HUES48 (cell line): ENCODE results near the gene RHOC.

ENCODE experiments used
- H3K27ac ChIP-seq: one replicate; pipeline ENCODE4 v1.7.0; 2013; ENCODE audit warnings: low read depth, low read length, inconsistent platforms
- H3K27me3 ChIP-seq: 2 replicates; pipeline ENCODE4 v1.6.1; 2013; ENCODE audit warnings: mild to moderate bottlenecking, low read length; ENCODE audit not compliant: control insufficient read depth, insufficient read depth
- H3K36me3 ChIP-seq: 2 replicates; pipeline ENCODE4 v1.6.1; 2013; ENCODE audit warnings: low read length; ENCODE audit not compliant: control insufficient read depth, insufficient read depth
- H3K4me1 ChIP-seq: 2 replicates; pipeline ENCODE4 v1.6.1; 2013; ENCODE audit warnings: mild to moderate bottlenecking, low read length; ENCODE audit not compliant: control insufficient read depth, insufficient read depth
- H3K4me3 ChIP-seq: 2 replicates; pipeline ENCODE4 v1.5.1; 2013; ENCODE audit warnings: mild to moderate bottlenecking, low read depth, low read length
- H3K9ac ChIP-seq: 2 replicates; pipeline ENCODE4 v1.6.1; 2013; ENCODE audit warnings: mild to moderate bottlenecking, low read depth, low read length, moderate library complexity
- H3K9me3 ChIP-seq: 2 replicates; pipeline ENCODE4 v1.6.1; 2013; ENCODE audit warnings: low read length; ENCODE audit not compliant: control insufficient read depth, insufficient read depth

RHOC gene

GRCh38 chr1:112700290-112701226, 6.4 kb downstream of the RHOC start:
- peaks cover 40% of the 10 kb centered on the region for H3K4me1 ChIP-seq
- peak overlapping the region; percentile 87 for H3K27ac ChIP-seq
- peaks cover 32% of the 10 kb centered on the region for H3K36me3 ChIP-seq
- no peak overlapping the region for H3K4me3 ChIP-seq
- no peak overlapping the region for H3K9ac ChIP-seq
- H3K9me3 ChIP-seq, result no peaks in the 10 kb centered on the region
- peaks cover 49% of the 10 kb centered on the region for H3K27me3 ChIP-seq

DNA sequence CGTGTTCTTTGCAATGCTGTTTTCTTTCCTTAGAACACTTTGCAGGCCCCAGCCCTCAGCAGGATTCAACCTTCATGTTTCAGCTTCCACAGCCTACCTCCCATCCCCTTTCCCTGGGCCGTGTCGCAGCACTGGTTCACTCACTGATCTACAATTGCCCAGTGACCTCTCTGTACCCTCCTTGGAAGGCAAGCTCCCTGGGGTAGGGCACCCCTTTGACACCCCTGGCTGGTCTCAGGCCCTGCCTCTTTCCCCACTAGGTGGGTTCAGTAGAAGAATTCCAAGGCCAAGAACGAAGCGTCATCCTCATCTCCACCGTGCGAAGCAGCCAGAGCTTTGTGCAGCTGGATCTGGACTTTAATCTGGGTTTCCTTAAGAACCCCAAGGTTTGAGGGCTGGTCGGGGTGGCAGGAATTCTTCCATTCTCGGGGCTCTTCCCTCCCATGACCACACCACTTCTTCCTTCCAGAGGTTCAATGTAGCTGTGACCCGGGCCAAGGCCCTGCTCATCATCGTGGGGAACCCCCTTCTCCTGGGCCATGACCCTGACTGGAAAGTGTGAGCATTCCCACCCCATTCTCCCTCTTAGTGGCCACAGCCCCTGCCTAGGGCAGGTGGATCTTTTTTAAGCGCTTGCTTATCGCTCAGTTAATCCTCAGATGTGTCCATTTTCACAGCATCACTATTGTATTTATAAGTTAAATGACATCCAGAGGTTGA, 7.3 kb downstream of the RHOC start:
- no peaks in the 10 kb centered on the region for H3K9me3 ChIP-seq
- peaks cover 41% of the 10 kb centered on the region for H3K36me3 ChIP-seq
- H3K27me3 ChIP-seq, result peaks cover 46% of the 10 kb centered on the region
- H3K4me3 ChIP-seq, result no peak overlapping the region
- H3K9ac ChIP-seq, result no peak overlapping the region
- peaks cover 33% of the 10 kb centered on the region for H3K4me1 ChIP-seq
- peak overlapping the region; percentile 87 for H3K27ac ChIP-seq

DNA sequence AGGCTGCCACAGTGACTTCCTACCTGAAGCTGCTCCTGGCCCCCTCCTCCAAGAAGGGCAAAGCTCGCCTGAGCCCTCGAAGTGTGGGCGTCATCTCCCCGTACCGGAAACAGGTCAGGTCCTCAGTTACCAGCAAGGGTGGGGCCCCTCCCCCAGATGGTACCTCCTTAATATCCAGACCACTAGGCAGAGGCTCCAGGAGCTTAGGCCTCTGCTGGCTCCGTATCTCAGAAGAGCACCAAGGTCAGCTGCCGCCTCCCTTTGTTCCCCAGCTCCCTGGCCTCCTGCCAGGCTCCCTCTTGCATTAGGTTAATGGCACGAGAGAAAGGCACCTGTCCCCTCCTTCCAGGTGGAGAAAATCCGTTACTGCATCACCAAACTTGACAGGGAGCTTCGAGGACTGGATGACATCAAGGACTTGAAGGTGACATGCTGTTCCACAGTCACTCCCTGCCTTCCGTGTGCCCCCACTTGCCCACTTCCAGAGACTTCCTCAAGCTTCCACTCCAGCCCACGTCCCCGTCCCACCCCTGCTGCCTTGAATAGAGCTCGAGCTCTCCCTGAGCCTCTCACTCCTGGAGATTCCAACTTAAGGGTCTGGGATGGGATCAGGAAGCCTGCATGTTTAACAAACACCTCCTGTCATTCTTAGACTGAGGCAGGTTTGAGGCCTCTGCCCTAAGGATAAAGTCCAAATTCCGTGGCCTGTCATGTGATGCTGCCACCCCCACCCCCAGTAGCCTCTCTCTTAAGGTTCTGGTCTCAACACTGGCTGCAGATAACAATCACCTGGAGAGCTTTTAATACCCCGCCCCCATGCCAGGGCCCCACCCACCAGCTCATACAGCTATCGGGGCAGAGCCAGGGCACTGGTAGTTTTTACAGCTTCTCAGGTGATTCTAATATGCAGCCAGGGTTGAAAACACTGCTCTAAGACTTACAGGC, 8.3 kb downstream of the RHOC start:
- H3K27ac ChIP-seq, result peak overlapping the region; percentile 87
- peaks cover 29% of the 10 kb centered on the region for H3K4me1 ChIP-seq
- H3K36me3 ChIP-seq, result peaks cover 51% of the 10 kb centered on the region
- no peak overlapping the region for H3K9ac ChIP-seq
- H3K4me3 ChIP-seq, result no peak overlapping the region
- no peaks in the 10 kb centered on the region for H3K9me3 ChIP-seq
- peaks cover 37% of the 10 kb centered on the region for H3K27me3 ChIP-seq

GRCh38 chr1:112697781-112698201, 9.1 kb downstream of the RHOC start:
- no peak overlapping the region for H3K9ac ChIP-seq
- H3K27ac ChIP-seq, result no peak overlapping the region
- H3K4me1 ChIP-seq, result peaks cover 29% of the 10 kb centered on the region
- H3K4me3 ChIP-seq, result no peak overlapping the region
- no peaks in the 10 kb centered on the region for H3K9me3 ChIP-seq
- peaks cover 30% of the 10 kb centered on the region for H3K27me3 ChIP-seq
- peaks cover 55% of the 10 kb centered on the region for H3K36me3 ChIP-seq

DNA sequence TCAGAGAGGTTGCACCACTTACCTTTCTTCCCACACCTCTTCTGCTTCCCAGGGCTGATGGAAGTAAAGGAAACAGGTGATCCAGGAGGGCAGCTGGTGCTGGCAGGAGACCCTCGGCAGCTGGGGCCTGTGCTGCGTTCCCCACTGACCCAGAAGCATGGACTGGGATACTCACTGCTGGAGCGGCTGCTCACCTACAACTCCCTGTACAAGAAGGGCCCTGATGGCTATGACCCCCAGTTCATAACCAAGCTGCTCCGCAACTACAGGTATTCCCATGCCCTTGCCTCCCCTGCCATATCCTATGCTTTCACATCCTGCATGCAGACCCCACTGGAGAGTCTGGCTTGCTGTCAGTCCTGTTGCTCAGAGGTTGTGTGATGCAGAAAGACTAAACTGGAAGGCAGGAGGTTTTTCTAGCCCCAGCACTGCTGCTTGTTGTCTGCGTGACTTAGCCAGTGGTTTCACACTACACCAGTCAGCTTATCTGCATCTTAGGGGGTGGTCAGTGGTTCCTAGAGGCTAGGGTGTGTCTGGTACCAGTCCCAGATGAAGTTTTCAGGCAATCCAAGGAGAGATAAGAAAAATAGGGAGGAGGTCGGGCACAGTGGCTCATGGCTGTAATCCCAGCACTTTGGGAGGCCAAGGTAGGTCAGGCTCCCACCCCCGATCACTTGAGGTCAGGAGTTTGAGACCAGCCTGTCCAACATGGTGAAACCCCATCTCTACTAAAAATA, 10.2 kb downstream of the RHOC start:
- H3K27ac ChIP-seq, result no peak overlapping the region
- peaks cover 60% of the 10 kb centered on the region for H3K36me3 ChIP-seq
- no peak overlapping the region for H3K9ac ChIP-seq
- peaks cover 21% of the 10 kb centered on the region for H3K27me3 ChIP-seq
- no peaks in the 10 kb centered on the region for H3K9me3 ChIP-seq
- peaks cover 27% of the 10 kb centered on the region for H3K4me1 ChIP-seq
- H3K4me3 ChIP-seq, result no peak overlapping the region

- H3K27ac ChIP-seq, result no peak overlapping the region
- no peak overlapping the region for H3K9ac ChIP-seq
- H3K9me3 ChIP-seq, result no peaks in the 10 kb centered on the region
- no peak overlapping the region for H3K4me3 ChIP-seq
- H3K4me1 ChIP-seq, result peaks cover 12% of the 10 kb centered on the region
- H3K27me3 ChIP-seq, result peaks cover 15% of the 10 kb centered on the region
- H3K36me3 ChIP-seq, result peaks cover 64% of the 10 kb centered on the region
Observed at GRCh38 chr1:112695276-112695675, 11.7 kb downstream of the RHOC start.

DNA sequence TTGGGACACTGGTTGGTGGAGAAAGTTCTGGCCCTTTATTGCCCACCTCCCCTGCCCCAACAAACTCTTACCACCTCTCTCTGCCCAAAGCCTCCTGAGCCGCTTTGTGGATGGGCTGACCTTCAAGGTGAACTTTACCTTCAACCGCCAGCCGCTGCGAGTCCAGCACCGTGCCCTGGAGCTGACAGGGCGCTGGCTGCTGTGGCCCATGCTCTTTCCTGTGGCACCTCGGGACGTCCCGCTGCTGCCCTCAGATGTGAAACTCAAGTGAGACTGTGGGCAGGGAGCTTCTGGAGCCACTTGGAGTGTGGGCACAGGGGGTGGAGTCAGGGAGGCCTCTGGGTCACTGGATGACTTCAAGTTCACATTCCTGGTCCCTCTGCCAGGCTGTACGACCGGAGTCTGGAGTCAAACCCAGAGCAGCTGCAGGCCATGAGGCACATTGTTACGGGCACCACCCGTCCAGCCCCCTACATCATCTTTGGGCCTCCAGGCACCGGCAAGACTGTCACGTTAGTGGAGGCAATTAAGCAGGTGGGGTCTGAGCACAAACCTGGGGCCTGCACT, 12.5 kb downstream of the RHOC start:
- Histone ChIP-seq H3K36me3 (peaks cover 57% of the 10 kb centered on the region), H3K9me3 (no peaks in the 10 kb centered on the region), H3K4me1 (peaks cover 6% of the 10 kb centered on the region), H3K27ac (no peak overlapping the region), H3K27me3 (peaks cover 8% of the 10 kb centered on the region), H3K9ac (no peak overlapping the region), H3K4me3 (no peak overlapping the region)

GRCh38 chr1:112693821-112694220, 13.1 kb downstream of the RHOC start:
- Histone ChIP-seq H3K9me3 (no peaks in the 10 kb centered on the region), H3K36me3 (peaks cover 54% of the 10 kb centered on the region), H3K9ac (no peak overlapping the region), H3K27ac (no peak overlapping the region), H3K4me3 (no peak overlapping the region), H3K4me1 (peaks cover 6% of the 10 kb centered on the region; the same call in 1 of the 2 replicates), H3K27me3 (peaks cover 5% of the 10 kb centered on the region; the same call in 1 of the 2 replicates)

DNA sequence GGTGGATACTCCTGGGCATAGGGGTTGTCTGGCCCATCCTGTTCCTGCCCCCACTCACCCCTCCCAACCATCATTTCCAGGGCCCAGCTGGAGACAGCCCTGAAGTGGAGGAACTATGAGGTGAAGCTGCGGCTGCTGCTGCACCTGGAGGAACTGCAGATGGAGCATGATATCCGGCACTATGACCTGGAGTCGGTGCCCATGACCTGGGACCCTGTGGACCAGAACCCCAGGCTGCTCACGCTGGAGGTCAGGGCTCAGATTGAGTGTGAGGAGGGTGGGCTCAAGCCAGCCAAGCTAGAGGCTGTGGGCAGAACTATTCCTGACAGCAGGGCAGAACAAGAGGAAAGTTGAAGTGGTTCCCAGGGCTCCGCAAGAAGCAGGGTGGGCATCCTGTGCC, 14.2 kb downstream of the RHOC start:
- H3K36me3 ChIP-seq, result peaks cover 47% of the 10 kb centered on the region

DNA sequence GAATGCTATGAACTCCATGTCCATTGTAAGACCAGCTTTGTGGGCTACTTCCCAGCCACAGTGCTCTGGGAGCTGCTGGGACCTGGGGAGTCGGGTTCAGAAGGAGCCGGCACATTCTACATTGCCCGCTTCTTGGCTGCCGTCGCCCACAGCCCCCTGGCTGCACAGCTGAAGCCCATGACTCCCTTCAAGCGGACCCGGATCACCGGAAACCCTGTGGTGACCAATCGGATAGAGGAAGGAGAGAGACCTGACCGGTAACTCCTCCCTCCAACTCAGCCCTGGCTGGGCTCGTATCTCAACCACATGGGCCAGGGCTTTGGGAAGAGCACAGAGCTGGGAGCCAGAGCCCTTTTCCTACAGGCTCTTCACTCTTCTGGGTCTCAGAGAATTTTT, 17.1 kb downstream of the RHOC start:
- no peak overlapping the region for H3K9ac ChIP-seq
- H3K36me3 ChIP-seq, result peaks cover 30% of the 10 kb centered on the region
- H3K27ac ChIP-seq, result no peak overlapping the region
- H3K4me3 ChIP-seq, result no peak overlapping the region
- no peaks in the 10 kb centered on the region for H3K4me1 ChIP-seq
- H3K27me3 ChIP-seq, result no peaks in the 10 kb centered on the region
- H3K9me3 ChIP-seq, result no peaks in the 10 kb centered on the region

More for the DNA sequence above, 14.2 kb downstream of the RHOC start:
- H3K4me3 ChIP-seq, result no peak overlapping the region
- no peaks in the 10 kb centered on the region for H3K9me3 ChIP-seq
- no peak overlapping the region for H3K9ac ChIP-seq
- H3K4me1 ChIP-seq, result no peaks in the 10 kb centered on the region
- no peaks in the 10 kb centered on the region for H3K27me3 ChIP-seq
- no peak overlapping the region for H3K27ac ChIP-seq
